Measurements from ENCODE around the gene FAM135A.

Gene FAM135A

GRCh38 chr6:70502484-70502883, 89.2 kb downstream of the FAM135A start:
- Histone ChIP-seq H3K27me3 (ENCODE audit: control insufficient read depth in 2 of 2, insufficient read depth in 2 of 2, low read length in 2 of 2) (no peaks in the 10 kb centered on the region), H3K9me3 (ENCODE audit: control insufficient read depth in 2 of 2, low read length in 2 of 2) (peaks cover 4 to 6% of the 10 kb centered on the region in 2 donors), H3K9ac (ENCODE audit: low read depth in 1 of 2, low read length in 2 of 2) (no peak overlapping the region), H3K4me1 (ENCODE audit: control insufficient read depth in 2 of 2, insufficient read depth in 2 of 2, low read length in 2 of 2) (peaks cover 0 to 2% of the 10 kb centered on the region in 2 donors), H3K4me3 (ENCODE audit: low read length in 2 of 2) (no peak overlapping the region), H3K36me3 (ENCODE audit: control insufficient read depth in 2 of 2, insufficient read depth in 2 of 2, low read length in 2 of 2) (peaks cover 20 to 25% of the 10 kb centered on the region in 2 donors), H3K27ac (ENCODE audit: low read depth in 2 of 2, low read length in 2 of 2) (no peak overlapping the region)

DNA sequence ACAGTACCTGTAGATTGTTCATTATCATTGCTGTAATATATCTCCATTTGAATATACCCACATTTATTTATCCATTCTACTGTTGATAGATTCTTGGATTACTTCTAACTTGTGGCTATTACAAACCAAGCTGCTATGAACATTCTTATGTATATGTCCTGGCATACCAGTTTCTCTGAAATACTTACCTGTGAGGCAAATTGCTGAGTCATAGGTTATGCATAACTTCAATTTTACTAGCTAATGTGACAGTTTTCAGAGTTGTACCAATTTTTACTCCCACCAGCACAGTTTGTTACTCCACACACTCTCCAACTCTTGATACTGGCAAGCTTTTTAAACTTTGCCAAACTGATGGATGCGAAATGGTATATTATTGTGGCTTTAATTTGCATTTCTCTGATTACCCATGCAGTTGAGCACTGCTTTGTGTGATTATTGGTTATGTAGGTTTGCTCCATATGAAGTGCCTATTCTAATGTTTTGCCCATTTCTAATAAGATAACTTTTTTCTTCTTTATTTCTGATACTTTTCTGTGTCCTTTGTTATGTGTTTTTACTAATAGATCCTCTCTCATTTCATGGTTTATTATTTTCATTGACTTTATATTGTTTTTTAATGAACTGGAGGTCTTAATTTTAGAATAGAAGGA, 90.6 kb downstream of the FAM135A start:
- no peak overlapping the region for H3K4me3 ChIP-seq (ENCODE audit: low read length in 2 of 2)
- peaks cover 4 to 6% of the 10 kb centered on the region in 2 donors for H3K9me3 ChIP-seq (ENCODE audit: control insufficient read depth in 2 of 2, low read length in 2 of 2)
- no peak overlapping the region for H3K27ac ChIP-seq (ENCODE audit: low read depth in 2 of 2, low read length in 2 of 2)
- H3K9ac ChIP-seq (ENCODE audit: low read depth in 1 of 2, low read length in 2 of 2), result no peak overlapping the region
- no peaks in the 10 kb centered on the region for H3K27me3 ChIP-seq (ENCODE audit: control insufficient read depth in 2 of 2, insufficient read depth in 2 of 2, low read length in 2 of 2)
- peaks cover 20 to 25% of the 10 kb centered on the region in 2 donors for H3K36me3 ChIP-seq (ENCODE audit: control insufficient read depth in 2 of 2, insufficient read depth in 2 of 2, low read length in 2 of 2)
- peaks cover 5 to 10% of the 10 kb centered on the region in 2 donors for H3K4me1 ChIP-seq (ENCODE audit: control insufficient read depth in 2 of 2, insufficient read depth in 2 of 2, low read length in 2 of 2)

DNA sequence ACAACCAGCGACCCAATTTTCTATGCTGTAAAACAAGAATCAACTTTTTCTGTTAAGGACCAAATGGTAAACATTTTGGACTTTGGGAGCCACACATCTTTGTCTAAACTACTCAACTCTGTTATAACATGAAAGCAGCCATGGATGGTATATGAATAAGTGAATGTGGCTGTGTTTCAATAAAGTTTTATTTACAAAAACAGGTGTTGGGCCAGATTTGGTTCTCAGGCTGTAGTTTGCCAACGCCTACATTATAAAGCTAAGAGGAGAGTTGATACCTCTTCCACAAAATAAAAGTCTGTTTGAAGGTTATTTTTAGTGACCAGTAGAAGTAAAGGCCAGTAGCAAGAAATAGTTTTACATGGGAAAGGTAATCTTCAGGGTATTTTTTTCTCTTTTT, 93.0 kb downstream of the FAM135A start:
- peaks cover 20 to 25% of the 10 kb centered on the region in 2 donors for H3K36me3 ChIP-seq (ENCODE audit: control insufficient read depth in 2 of 2, insufficient read depth in 2 of 2, low read length in 2 of 2)

DNA sequence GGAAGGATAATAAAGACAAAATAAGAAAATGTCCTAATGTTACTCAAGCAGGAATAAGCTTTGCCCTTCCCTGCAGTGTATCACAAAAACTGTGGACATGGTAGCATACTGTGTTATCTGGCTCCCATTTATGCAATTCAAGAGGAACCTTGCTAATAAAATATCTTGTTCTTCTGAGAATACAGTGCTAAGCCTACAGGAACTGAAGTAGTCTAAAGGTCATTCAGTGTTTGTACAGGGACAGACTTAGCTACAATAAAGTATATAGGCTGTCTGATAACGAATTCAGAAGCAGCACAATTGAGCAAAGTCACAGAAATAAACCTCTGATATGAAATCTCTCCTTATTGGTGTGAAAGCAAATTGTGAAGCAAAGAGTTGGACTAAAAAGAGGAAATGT, 93.9 kb downstream of the FAM135A start:
- H3K27ac ChIP-seq (ENCODE audit: low read depth in 2 of 2, low read length in 2 of 2), result peak overlapping the region; percentile 26 to 54

More for the DNA sequence above, 93.0 kb downstream of the FAM135A start:
- Histone ChIP-seq H3K9me3 (ENCODE audit: control insufficient read depth in 2 of 2, low read length in 2 of 2) (peaks cover 4 to 6% of the 10 kb centered on the region in 2 donors), H3K27ac (ENCODE audit: low read depth in 2 of 2, low read length in 2 of 2) (no peak overlapping the region), H3K4me3 (ENCODE audit: low read length in 2 of 2) (no peak overlapping the region), H3K4me1 (ENCODE audit: control insufficient read depth in 2 of 2, insufficient read depth in 2 of 2, low read length in 2 of 2) (peaks cover 5 to 14% of the 10 kb centered on the region in 2 donors), H3K9ac (ENCODE audit: low read depth in 1 of 2, low read length in 2 of 2) (no peak overlapping the region), H3K27me3 (ENCODE audit: control insufficient read depth in 2 of 2, insufficient read depth in 2 of 2, low read length in 2 of 2) (no peaks in the 10 kb centered on the region)

GRCh38 chr6:70508953-70509352, 95.6 kb downstream of the FAM135A start:
- H3K4me3 ChIP-seq (ENCODE audit: low read length in 2 of 2), result no peak overlapping the region
- no peaks in the 10 kb centered on the region for H3K27me3 ChIP-seq (ENCODE audit: control insufficient read depth in 2 of 2, insufficient read depth in 2 of 2, low read length in 2 of 2)
- H3K27ac ChIP-seq (ENCODE audit: low read depth in 2 of 2, low read length in 2 of 2), result no peak overlapping the region
- H3K9me3 ChIP-seq (ENCODE audit: control insufficient read depth in 2 of 2, low read length in 2 of 2), result peaks cover 0 to under 1% of the 10 kb centered on the region in 2 donors
- H3K36me3 ChIP-seq (ENCODE audit: control insufficient read depth in 2 of 2, insufficient read depth in 2 of 2, low read length in 2 of 2), result peaks cover 5 to 12% of the 10 kb centered on the region in 2 donors
- peaks cover 5 to 14% of the 10 kb centered on the region in 2 donors for H3K4me1 ChIP-seq (ENCODE audit: control insufficient read depth in 2 of 2, insufficient read depth in 2 of 2, low read length in 2 of 2)
- H3K9ac ChIP-seq (ENCODE audit: low read depth in 1 of 2, low read length in 2 of 2), result no peak overlapping the region

More for the DNA sequence above, 93.9 kb downstream of the FAM135A start:
- peaks cover 20 to 25% of the 10 kb centered on the region in 2 donors for H3K36me3 ChIP-seq (ENCODE audit: control insufficient read depth in 2 of 2, insufficient read depth in 2 of 2, low read length in 2 of 2)
- H3K9me3 ChIP-seq (ENCODE audit: control insufficient read depth in 2 of 2, low read length in 2 of 2), result peaks cover 4 to 6% of the 10 kb centered on the region in 2 donors
- peaks cover 5 to 14% of the 10 kb centered on the region in 2 donors for H3K4me1 ChIP-seq (ENCODE audit: control insufficient read depth in 2 of 2, insufficient read depth in 2 of 2, low read length in 2 of 2)
- no peaks in the 10 kb centered on the region for H3K27me3 ChIP-seq (ENCODE audit: control insufficient read depth in 2 of 2, insufficient read depth in 2 of 2, low read length in 2 of 2)
- peak overlapping the region in 1 of 2 donors; percentile 2 for H3K4me3 ChIP-seq (ENCODE audit: low read length in 2 of 2)
- no peak overlapping the region for H3K9ac ChIP-seq (ENCODE audit: low read depth in 1 of 2, low read length in 2 of 2)

GRCh38 chr6:70510600-70510999, 97.3 kb downstream of the FAM135A start:
- Histone ChIP-seq H3K27ac (ENCODE audit: low read depth in 2 of 2, low read length in 2 of 2) (no peak overlapping the region), H3K36me3 (ENCODE audit: control insufficient read depth in 2 of 2, insufficient read depth in 2 of 2, low read length in 2 of 2) (peaks cover 4% of the 10 kb centered on the region in 2 donors), H3K4me1 (ENCODE audit: control insufficient read depth in 2 of 2, insufficient read depth in 2 of 2, low read length in 2 of 2) (peaks cover 5 to 14% of the 10 kb centered on the region in 2 donors), H3K4me3 (ENCODE audit: low read length in 2 of 2) (no peak overlapping the region), H3K27me3 (ENCODE audit: control insufficient read depth in 2 of 2, insufficient read depth in 2 of 2, low read length in 2 of 2) (no peaks in the 10 kb centered on the region), H3K9ac (ENCODE audit: low read depth in 1 of 2, low read length in 2 of 2) (no peak overlapping the region), H3K9me3 (ENCODE audit: control insufficient read depth in 2 of 2, low read length in 2 of 2) (no peaks in the 10 kb centered on the region)

- Histone ChIP-seq H3K27me3 (ENCODE audit: control insufficient read depth in 2 of 2, insufficient read depth in 2 of 2, low read length in 2 of 2) (no peaks in the 10 kb centered on the region), H3K27ac (ENCODE audit: low read depth in 2 of 2, low read length in 2 of 2) (no peak overlapping the region), H3K36me3 (ENCODE audit: control insufficient read depth in 2 of 2, insufficient read depth in 2 of 2, low read length in 2 of 2) (peaks cover under 1 to 4% of the 10 kb centered on the region in 2 donors), H3K9ac (ENCODE audit: low read depth in 1 of 2, low read length in 2 of 2) (no peak overlapping the region), H3K4me1 (ENCODE audit: control insufficient read depth in 2 of 2, insufficient read depth in 2 of 2, low read length in 2 of 2) (no peaks in the 10 kb centered on the region), H3K4me3 (ENCODE audit: low read length in 2 of 2) (no peak overlapping the region), H3K9me3 (ENCODE audit: control insufficient read depth in 2 of 2, low read length in 2 of 2) (no peaks in the 10 kb centered on the region)
Measured at GRCh38 chr6:70518723-70519122, 105.4 kb downstream of the FAM135A start.

GRCh38 chr6:70520575-70520974, 107.3 kb downstream of the FAM135A start:
- H3K27ac ChIP-seq (ENCODE audit: low read depth in 2 of 2, low read length in 2 of 2), result no peak overlapping the region
- H3K4me3 ChIP-seq (ENCODE audit: low read length in 2 of 2), result no peak overlapping the region
- H3K9ac ChIP-seq (ENCODE audit: low read depth in 1 of 2, low read length in 2 of 2), result no peak overlapping the region
- H3K9me3 ChIP-seq (ENCODE audit: control insufficient read depth in 2 of 2, low read length in 2 of 2), result no peaks in the 10 kb centered on the region
- peaks cover 2 to 4% of the 10 kb centered on the region in 2 donors for H3K36me3 ChIP-seq (ENCODE audit: control insufficient read depth in 2 of 2, insufficient read depth in 2 of 2, low read length in 2 of 2)
- no peaks in the 10 kb centered on the region for H3K4me1 ChIP-seq (ENCODE audit: control insufficient read depth in 2 of 2, insufficient read depth in 2 of 2, low read length in 2 of 2)
- no peaks in the 10 kb centered on the region for H3K27me3 ChIP-seq (ENCODE audit: control insufficient read depth in 2 of 2, insufficient read depth in 2 of 2, low read length in 2 of 2)

GRCh38 chr6:70524721-70525286, 111.5 kb downstream of the FAM135A start:
- H3K9me3 ChIP-seq (ENCODE audit: control insufficient read depth in 2 of 2, low read length in 2 of 2), result no peaks in the 10 kb centered on the region

GRCh38 chr6:70527071-70527737, 113.9 kb downstream of the FAM135A start:
- H3K27ac ChIP-seq (ENCODE audit: low read depth in 2 of 2, low read length in 2 of 2), result no peak overlapping the region
- H3K36me3 ChIP-seq (ENCODE audit: control insufficient read depth in 2 of 2, insufficient read depth in 2 of 2, low read length in 2 of 2), result peaks cover 10 to 14% of the 10 kb centered on the region in 2 donors
- no peaks in the 10 kb centered on the region for H3K27me3 ChIP-seq (ENCODE audit: control insufficient read depth in 2 of 2, insufficient read depth in 2 of 2, low read length in 2 of 2)
- H3K9me3 ChIP-seq (ENCODE audit: control insufficient read depth in 2 of 2, low read length in 2 of 2), result no peaks in the 10 kb centered on the region
- no peak overlapping the region for H3K9ac ChIP-seq (ENCODE audit: low read depth in 1 of 2, low read length in 2 of 2)
- no peaks in the 10 kb centered on the region for H3K4me1 ChIP-seq (ENCODE audit: control insufficient read depth in 2 of 2, insufficient read depth in 2 of 2, low read length in 2 of 2)
- H3K4me3 ChIP-seq (ENCODE audit: low read length in 2 of 2), result no peak overlapping the region

More at GRCh38 chr6:70524721-70525286, 111.5 kb downstream of the FAM135A start:
- Histone ChIP-seq H3K4me1 (ENCODE audit: control insufficient read depth in 2 of 2, insufficient read depth in 2 of 2, low read length in 2 of 2) (no peaks in the 10 kb centered on the region), H3K9ac (ENCODE audit: low read depth in 1 of 2, low read length in 2 of 2) (no peak overlapping the region), H3K4me3 (ENCODE audit: low read length in 2 of 2) (no peak overlapping the region), H3K27ac (ENCODE audit: low read depth in 2 of 2, low read length in 2 of 2) (no peak overlapping the region), H3K36me3 (ENCODE audit: control insufficient read depth in 2 of 2, insufficient read depth in 2 of 2, low read length in 2 of 2) (peaks cover 8 to 14% of the 10 kb centered on the region in 2 donors), H3K27me3 (ENCODE audit: control insufficient read depth in 2 of 2, insufficient read depth in 2 of 2, low read length in 2 of 2) (no peaks in the 10 kb centered on the region)
